Measurements from ENCODE around the gene ZCCHC12. TPM values are rescaled to one million over a fixed set of nuclear protein-coding genes. Genes with fewer than 3 reads are reported as not detected.

Gene ZCCHC12
- total and polyA plus RNA-seq, 5 experiments from 2014 or later: 0.26 to 1.6 (median 0.50) TPM; not detected in 2

Other genes with a start within 250 kb of the ZCCHC12 start
- 1 to 10 TPM in 1 of 2 experiments, under 1 TPM in 1; 0.94 to 1.3 TPM for gene IL13RA1, start 96.2 kb upstream of the ZCCHC12 start, total RNA-seq
- under 1 TPM in 2 of 3 donors, not detected in 1; 0.06 TPM for gene IL13RA1, start 96.2 kb upstream of the ZCCHC12 start, polyA plus RNA-seq
- 1 to 10 TPM; 7.5 to 9.3 TPM for gene LONRF3, start 150.8 kb downstream of the ZCCHC12 start, total RNA-seq
- gene LONRF3, start 150.8 kb downstream of the ZCCHC12 start, polyA plus RNA-seq: 1 to 10 TPM in 1 of 3 donors, under 1 TPM in 2; 0.41 to 1.5 (median 0.68) TPM
- not detected for gene CT47C1, start 249.2 kb downstream of the ZCCHC12 start, total RNA-seq
- gene CT47C1, start 249.2 kb downstream of the ZCCHC12 start, polyA plus RNA-seq: not detected